ENCODE results near the gene CCR9. TPM values are rescaled to one million over a fixed set of nuclear protein-coding genes. Genes with fewer than 3 reads are reported as not detected.

CCR9 gene
- total RNA-seq, 1 experiment from 2014 or later: not detected

DNA sequence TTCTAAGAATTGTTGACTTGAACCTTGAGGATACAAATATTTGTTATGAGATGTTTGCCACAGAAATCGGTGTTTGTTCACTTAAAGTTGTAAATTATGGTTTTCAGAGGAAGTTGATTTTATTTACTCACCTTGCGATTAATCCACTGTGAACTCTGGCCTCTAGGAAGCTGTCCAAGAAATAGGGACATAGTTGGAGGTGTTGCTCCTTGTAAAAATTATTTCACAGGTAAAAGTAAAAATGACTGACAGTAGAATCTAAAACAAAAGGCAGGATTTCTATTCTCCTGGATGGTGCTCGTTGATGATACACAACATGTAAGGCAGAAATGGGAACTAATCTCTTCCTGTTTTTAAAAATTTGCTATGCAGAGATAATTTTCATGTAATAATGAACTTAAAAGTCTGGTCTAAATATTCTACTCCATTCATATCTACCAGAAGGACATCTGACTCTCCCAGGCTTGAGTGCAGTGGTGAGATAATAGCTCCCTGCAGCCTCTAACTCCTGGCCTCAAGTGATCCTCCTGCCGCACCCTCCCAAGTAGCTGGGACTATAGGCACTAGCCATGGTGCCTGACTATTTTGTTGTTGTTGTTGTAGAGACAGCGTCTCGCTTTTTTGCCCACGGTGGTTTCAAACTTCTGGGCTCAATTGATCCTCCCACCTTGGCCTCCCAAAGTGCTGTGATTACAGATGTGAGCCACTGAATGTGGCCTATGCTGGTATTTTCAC is 27.4 kb upstream of the CCR9 start:
- no peaks in the 10 kb centered on the region for H3K27me3 ChIP-seq (replicated peaks; ENCODE audit: insufficient read depth, low read depth, low read length, poor library complexity)
- ChIA-PET CTCF (no interaction called here), POLR2A (ENCODE audit: low non-redundant PET) (no interaction called here)
- intact Hi-C loops (cut with micrococcal nuclease; ENCODE audit: unreplicated experiment): no loop called here
- H3K36me3 ChIP-seq (ENCODE audit: insufficient read depth, low read length, poor library complexity, severe bottlenecking): no peaks in the 10 kb centered on the region
- no peaks in the 10 kb centered on the region for H3K9me3 ChIP-seq (ENCODE audit: low read depth, low read length, poor library complexity, severe bottlenecking)
- BruUV-seq (replicated peaks): no TSS peak
- no peak overlapping the region for H3K4me3 ChIP-seq (ENCODE audit: low read depth, low read length, poor library complexity, severe bottlenecking)
- no peak overlapping the region for H3K27ac ChIP-seq (ENCODE audit: low read depth, low read length, poor library complexity, severe bottlenecking)
- no peak for DNase-seq (ENCODE audit: low spot score)
- TF ChIP-seq EZH2 (IDR thresholded peaks at IDR 0.05; ENCODE audit: borderline replicate concordance, low read depth, low read length, poor library complexity, severe bottlenecking) (no peak), CTCF (conservative IDR thresholded peaks at IDR 0.05; ENCODE audit: low read depth, low read length) (no peak)
- no peaks in the 10 kb centered on the region for H3K4me1 ChIP-seq (ENCODE audit: insufficient read depth, low read length, poor library complexity, severe bottlenecking)

GRCh38 chr3:45860481-45860880 is 25.9 kb upstream of the CCR9 start:
- intact Hi-C loops (cut with micrococcal nuclease; ENCODE audit: unreplicated experiment): no loop called here
- ChIA-PET POLR2A (ENCODE audit: low non-redundant PET) (no interaction called here), CTCF (no interaction called here)
- no peaks in the 10 kb centered on the region for H3K27me3 ChIP-seq (replicated peaks; ENCODE audit: insufficient read depth, low read depth, low read length, poor library complexity)
- no peak for DNase-seq (ENCODE audit: low spot score)
- H3K27ac ChIP-seq (ENCODE audit: low read depth, low read length, poor library complexity, severe bottlenecking): no peak overlapping the region
- BruUV-seq (replicated peaks): no TSS peak
- H3K9me3 ChIP-seq (ENCODE audit: low read depth, low read length, poor library complexity, severe bottlenecking): no peaks in the 10 kb centered on the region
- H3K4me3 ChIP-seq (ENCODE audit: low read depth, low read length, poor library complexity, severe bottlenecking): no peak overlapping the region
- H3K4me1 ChIP-seq (ENCODE audit: insufficient read depth, low read length, poor library complexity, severe bottlenecking): no peaks in the 10 kb centered on the region
- TF ChIP-seq CTCF (conservative IDR thresholded peaks at IDR 0.05; ENCODE audit: low read depth, low read length) (no peak), EZH2 (IDR thresholded peaks at IDR 0.05; ENCODE audit: borderline replicate concordance, low read depth, low read length, poor library complexity, severe bottlenecking) (no peak)
- no peaks in the 10 kb centered on the region for H3K36me3 ChIP-seq (ENCODE audit: insufficient read depth, low read length, poor library complexity, severe bottlenecking)

- no TSS peak for BruUV-seq (replicated peaks)
- DNase-seq (ENCODE audit: low spot score): no peak
- ChIA-PET CTCF (no interaction called here), POLR2A (ENCODE audit: low non-redundant PET) (no interaction called here)
- H3K4me1 ChIP-seq (ENCODE audit: insufficient read depth, low read length, poor library complexity, severe bottlenecking): no peaks in the 10 kb centered on the region
- no peaks in the 10 kb centered on the region for H3K9me3 ChIP-seq (ENCODE audit: low read depth, low read length, poor library complexity, severe bottlenecking)
- H3K27ac ChIP-seq (ENCODE audit: low read depth, low read length, poor library complexity, severe bottlenecking): no peak overlapping the region
- intact Hi-C loops (cut with micrococcal nuclease; ENCODE audit: unreplicated experiment): no loop called here
- no peak overlapping the region for H3K4me3 ChIP-seq (ENCODE audit: low read depth, low read length, poor library complexity, severe bottlenecking)
- TF ChIP-seq CTCF (conservative IDR thresholded peaks at IDR 0.05; ENCODE audit: low read depth, low read length) (no peak), EZH2 (IDR thresholded peaks at IDR 0.05; ENCODE audit: borderline replicate concordance, low read depth, low read length, poor library complexity, severe bottlenecking) (no peak)
- H3K36me3 ChIP-seq (ENCODE audit: insufficient read depth, low read length, poor library complexity, severe bottlenecking): no peaks in the 10 kb centered on the region
- no peaks in the 10 kb centered on the region for H3K27me3 ChIP-seq (replicated peaks; ENCODE audit: insufficient read depth, low read depth, low read length, poor library complexity)
Measured at GRCh38 chr3:45861043-45861719, 25.2 kb upstream of the CCR9 start.

All from A673 (cell line).